GM23248 (cell line): ENCODE measurements around the gene SMG1. TPM values are rescaled to one million over a fixed set of nuclear protein-coding genes. Genes with fewer than 3 reads are reported as not detected.
A peak's percentile ranks its signal among the peaks of the same experiment; 100 is the strongest.
"Not testable (repeated sequence)": the region's sequence is repeated elsewhere in the genome, so short reads cannot be mapped to it uniquely, and the experiment has no call there.

Experiments used
- DNase-seq: peaks from one replicate; pipeline ENCODE4 v3.0.0-alpha.2; 2015
- H2AFZ ChIP-seq: fragments of 200-600 bp; sonication (generic); 2 replicates; pipeline ENCODE4 v1.6.1; 2016; ENCODE audit warnings: antibody characterized with exemption
- H3F3A ChIP-seq: fragments of 200-600 bp; sonication (generic); 2 replicates; pipeline ENCODE4 v1.6.1; 2016; ENCODE audit warnings: mild to moderate bottlenecking, antibody characterized with exemption, mixed run types; ENCODE audit not compliant: insufficient read depth
- H3K27ac ChIP-seq: fragments of 200-600 bp; sonication (generic); 2 replicates; pipeline ENCODE4 v1.5.1; 2016; ENCODE audit warnings: mild to moderate bottlenecking
- H3K27me3 ChIP-seq: fragments of 200-600 bp; sonication (generic); replicated peaks from 2 replicates; pipeline ENCODE4 v1.6.1; 2016; ENCODE audit warnings: mild to moderate bottlenecking; ENCODE audit not compliant: insufficient read depth
- H3K36me3 ChIP-seq: fragments of 200-600 bp; sonication (generic); 2 replicates; pipeline ENCODE4 v1.6.1; 2016; ENCODE audit warnings: low read depth, mild to moderate bottlenecking
- H3K4me1 ChIP-seq: fragments of 200-600 bp; sonication (generic); 2 replicates; pipeline ENCODE4 v1.6.1; 2016; ENCODE audit warnings: mild to moderate bottlenecking; ENCODE audit not compliant: insufficient read depth
- H3K4me2 ChIP-seq: fragments of 200-600 bp; sonication (generic); one replicate; pipeline ENCODE4 v1.6.1; 2016; ENCODE audit warnings: mild to moderate bottlenecking; ENCODE audit not compliant: unreplicated experiment
- H3K4me3 ChIP-seq: fragments of 200-600 bp; sonication (generic); 2 replicates; pipeline ENCODE4 v1.5.1; 2016; ENCODE audit warnings: mild to moderate bottlenecking
- H3K79me2 ChIP-seq: fragments of 200-600 bp; sonication (generic); 2 replicates; pipeline ENCODE4 v1.6.1; 2016; ENCODE audit warnings: mild to moderate bottlenecking; ENCODE audit not compliant: insufficient read depth
- H3K9ac ChIP-seq: fragments of 200-600 bp; sonication (generic); 2 replicates; pipeline ENCODE4 v1.6.1; 2016; ENCODE audit warnings: mild to moderate bottlenecking
- H3K9me2 ChIP-seq: fragments of 200-600 bp; sonication (generic); 2 replicates; pipeline ENCODE4 v1.6.1; 2016; ENCODE audit warnings: mixed run types, mild to moderate bottlenecking, moderate library complexity; ENCODE audit not compliant: insufficient read depth
- H3K9me3 ChIP-seq: fragments of 200-600 bp; sonication (generic); one replicate; pipeline ENCODE4 v1.6.1; 2017; ENCODE audit warnings: low read depth
- H4K20me1 ChIP-seq: fragments of 200-600 bp; sonication (generic); 2 replicates; pipeline ENCODE4 v1.6.0; 2016; ENCODE audit not compliant: insufficient read depth
- EZH2 ChIP-seq: fragments of 200-600 bp; sonication (generic); IDR thresholded peaks from 2 replicates; pipeline ENCODE4 v1.6.1; 2018; ENCODE audit warnings: antibody characterized with exemption, mild to moderate bottlenecking; ENCODE audit not compliant: insufficient read depth, poor library complexity, severe bottlenecking
- EZH2phosphoT487 ChIP-seq: fragments of 200-600 bp; sonication (generic); IDR thresholded peaks from 2 replicates; pipeline ENCODE4 v1.6.1; 2018; ENCODE audit warnings: antibody characterized with exemption, moderate library complexity, mild to moderate bottlenecking, low read depth; ENCODE audit not compliant: insufficient read depth
- WGBS, 2 experiments: methylation state at CpG; one replicate each; pipeline ENCODE4 v1.1.6; 2015 to 2017; ENCODE audit warnings: low lambda C conversion rate in 2 of 2, low coverage in 1 of 2; ENCODE audit errors: missing lambda C conversion rate in 2 of 2; 5-methylcytosine and 5-hydroxymethylcytosine counted together
- in situ Hi-C: fragments of 300-500 bp; cut with MboI; formaldehyde crosslinking; loops from 2 replicates; pipeline ENCODE4 v1.15.0; 2020
- polyA plus RNA-seq: library from polyadenylated mRNA; unstranded; fragments of >200 nt; fragmentation: Nextera tagmentation; extraction: Ambion mirVana; gene quantifications from 2 replicates; pipeline ENCODE4 v1.2.1, GENCODE V29; 2016
- total RNA-seq: library from RNA; depleted of rRNA; stranded (reverse); fragments of >200 nt; shearing (Covaris generic); gene quantifications from 2 replicates; pipeline ENCODE4 v1.2.3, GENCODE V29; 2014; rRNA removed

The SMG1 gene
- total RNA-seq (29.1 and 37.1 TPM in 2 replicates), polyA plus RNA-seq (8.4 and 9.3 TPM in 2 replicates)

DNA sequence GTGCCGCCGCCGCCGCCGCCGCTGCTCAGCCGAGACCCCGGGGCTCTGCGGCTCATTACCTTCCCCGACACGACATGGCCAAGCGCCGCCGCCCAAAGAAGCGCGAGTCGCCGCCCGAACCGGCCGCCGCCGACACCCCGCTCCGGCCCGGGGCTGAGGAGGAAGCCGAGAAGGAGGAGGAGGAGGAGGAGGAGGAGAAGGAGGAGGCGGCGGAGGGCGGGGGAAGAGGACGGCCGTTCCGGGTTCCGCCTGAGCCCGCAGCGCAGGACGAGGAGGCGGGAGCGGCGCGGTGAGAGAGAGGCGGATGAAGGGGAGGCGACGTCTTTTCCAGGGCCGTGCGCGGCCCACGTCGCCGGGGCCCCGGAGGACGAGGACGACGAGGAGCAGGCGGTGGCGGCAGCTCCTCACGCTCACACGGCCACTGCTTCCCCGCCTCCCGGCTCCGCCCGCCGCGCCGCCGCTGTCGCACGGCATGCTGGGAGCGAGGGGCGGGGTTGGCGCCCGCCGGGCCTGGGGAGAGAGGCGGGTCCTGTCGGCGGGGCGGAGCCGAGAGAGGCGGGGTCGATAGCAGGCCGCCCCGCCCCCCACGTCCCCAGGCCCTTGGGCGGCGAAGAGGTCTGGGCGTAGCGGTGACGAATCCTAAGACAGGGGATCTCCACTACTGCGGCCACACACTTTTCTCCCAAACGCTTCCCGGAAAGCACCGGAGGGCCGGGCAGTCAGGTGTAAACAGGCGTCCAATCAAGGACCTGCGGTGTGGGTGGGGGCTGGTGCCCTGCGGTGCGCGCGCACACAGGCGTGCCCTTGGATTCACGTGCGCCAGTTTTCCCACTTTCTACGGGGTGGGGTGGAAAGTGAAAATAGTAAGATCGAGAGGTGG is at the start of gene SMG1:
TSS of gene SMG1 (minus strand) at position 423 of the 880 bp plus-strand sequence. CDS start at position 56, 367 bp downstream.
- peak within 1 kb of the TSS; percentile 83 for H3K27ac ChIP-seq
- H4K20me1 ChIP-seq, H3K9me3 ChIP-seq, H3K36me3 ChIP-seq, H3K9me2 ChIP-seq, H3K27me3 ChIP-seq, in situ Hi-C loops, H3F3A ChIP-seq: not testable (repeated sequence)
- peaks cover 14% of the 10 kb centered on the region for H3K4me1 ChIP-seq
- peak within 1 kb of the TSS; percentile 93 for H2AFZ ChIP-seq
- 1% methylated on average over 45 to 99 of the region's 104 CpGs for WGBS, 2 experiments
- H3K4me2 ChIP-seq, result peak within 1 kb of the TSS; percentile 98
- H3K4me3 ChIP-seq, result peak within 1 kb of the TSS; percentile 95
- peaks cover 43% of the 10 kb centered on the region for H3K79me2 ChIP-seq
- peak within 1 kb of the TSS; percentile 91 for H3K9ac ChIP-seq
- DNase-seq, result peak; percentile 93

DNA sequence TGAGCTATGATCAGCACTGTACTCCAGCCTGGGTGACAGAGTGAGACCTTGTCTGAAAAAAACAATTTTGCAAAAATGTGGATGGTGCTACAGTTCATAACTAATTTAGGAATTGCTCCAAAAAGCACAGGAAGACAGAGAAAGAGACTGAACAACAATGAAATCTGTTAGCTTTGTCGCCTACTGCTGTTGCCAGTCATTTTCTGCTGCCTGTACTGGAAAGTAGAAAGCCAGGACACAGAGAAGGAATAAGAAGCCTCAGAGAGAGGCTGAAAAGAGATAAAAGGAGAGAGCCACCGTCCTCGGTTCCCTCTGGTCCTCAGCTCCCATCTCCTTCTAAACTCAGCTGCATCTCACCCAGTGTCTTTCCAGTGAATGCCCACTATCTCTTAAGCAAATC is 48.9 kb upstream of the SMG1 start:
- in situ Hi-C loops, result no loop called here
- Histone ChIP-seq H3K79me2 (no peaks in the 10 kb centered on the region), H2AFZ (no peak overlapping the region)

DNA sequence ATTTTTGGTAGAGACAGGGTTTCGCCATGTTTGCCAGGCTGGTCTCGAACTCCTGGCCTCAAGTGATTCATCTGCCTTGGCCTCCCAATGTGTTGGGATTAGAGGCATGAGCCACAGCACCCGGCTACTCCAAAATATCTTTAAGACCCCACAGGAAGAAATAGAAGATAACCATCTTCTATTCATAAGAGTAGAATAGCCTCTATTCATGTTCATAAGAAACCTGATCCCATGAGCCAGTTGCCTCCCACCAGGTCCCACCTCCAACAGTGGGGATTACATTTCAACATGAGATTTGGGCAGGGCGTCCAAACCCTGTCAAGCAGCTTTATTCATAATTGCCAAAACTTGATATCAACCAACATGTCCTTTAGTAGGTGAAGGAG is 43.6 kb upstream of the SMG1 start:
- Histone ChIP-seq H3K4me3 (no peak overlapping the region), H3K27ac (no peak overlapping the region), H3K27me3 (peaks cover 2% of the 10 kb centered on the region; the same call in 1 of the 2 replicates), H3K79me2 (no peaks in the 10 kb centered on the region), H2AFZ (no peak overlapping the region), H3K9ac (no peak overlapping the region), H3K36me3 (no peaks in the 10 kb centered on the region), H4K20me1 (no peaks in the 10 kb centered on the region), H3K4me1 (no peaks in the 10 kb centered on the region), H3K9me3 (no peaks in the 10 kb centered on the region), H3F3A (no peaks in the 10 kb centered on the region), H3K9me2 (no peaks in the 10 kb centered on the region), H3K4me2 (no peak overlapping the region)
- DNase-seq, result no peak
- in situ Hi-C loops, result no loop called here
- WGBS, 2 experiments, result 57 to 68% methylated on average over 4 of the region's 4 CpGs
- TF ChIP-seq EZH2phosphoT487 (no peak), EZH2 (no peak)

More for the DNA sequence above, 48.9 kb upstream of the SMG1 start:
- no peak overlapping the region for H3K4me2 ChIP-seq
- peaks cover 15% of the 10 kb centered on the region; the same call in 1 of the 2 replicates for H3K27me3 ChIP-seq
- no peak for DNase-seq
- no peaks in the 10 kb centered on the region for H3K9me2 ChIP-seq
- no peaks in the 10 kb centered on the region for H3K36me3 ChIP-seq
- TF ChIP-seq EZH2phosphoT487, result no peak
- TF ChIP-seq EZH2, result no peak
- H3K4me3 ChIP-seq, result no peak overlapping the region
- H3K27ac ChIP-seq, result no peak overlapping the region
- H3F3A ChIP-seq, result no peaks in the 10 kb centered on the region
- H4K20me1 ChIP-seq, result no peaks in the 10 kb centered on the region
- H3K4me1 ChIP-seq, result no peaks in the 10 kb centered on the region
- no peaks in the 10 kb centered on the region for H3K9me3 ChIP-seq
- no peak overlapping the region for H3K9ac ChIP-seq
- 56 to 59% methylated on average over 3 of the region's 3 CpGs for WGBS, 2 experiments

DNA sequence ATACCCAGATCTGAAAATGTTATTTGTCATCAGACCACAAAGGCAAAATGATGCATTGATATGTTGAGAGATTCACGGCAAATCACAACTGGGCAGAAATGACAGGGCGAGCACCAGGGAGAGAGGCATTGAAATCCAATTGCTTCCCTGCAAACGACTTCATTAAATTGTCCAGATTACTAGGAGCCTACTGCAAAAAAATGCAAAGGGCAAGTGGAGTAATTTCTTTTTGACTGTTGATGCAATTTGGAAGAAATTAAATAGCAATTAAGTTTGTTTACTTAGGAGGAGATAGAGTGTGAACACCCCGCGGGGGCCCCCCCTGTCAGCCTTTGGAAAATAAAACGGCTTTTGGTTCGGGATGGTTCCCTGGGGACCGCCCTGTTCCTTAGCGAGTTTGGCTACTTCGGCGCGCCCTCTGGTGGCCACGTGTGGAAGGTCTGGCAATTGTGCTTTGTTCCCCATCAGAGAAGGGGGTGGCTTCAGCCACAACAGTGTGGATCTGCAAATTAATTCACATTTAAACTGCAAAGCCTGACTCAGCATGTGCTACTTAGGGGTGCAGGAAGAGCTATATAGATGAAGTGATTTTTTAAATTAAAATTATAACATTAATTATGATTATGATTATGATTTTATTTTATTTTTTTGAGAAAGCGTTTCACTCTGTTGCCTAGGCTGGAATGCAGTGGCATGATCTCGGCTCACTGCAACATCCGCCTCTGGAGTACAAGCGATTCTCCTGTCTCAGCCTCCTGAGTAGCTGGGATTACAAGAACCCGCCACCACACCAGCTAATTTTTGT is 43.0 kb upstream of the SMG1 start:
- Histone ChIP-seq H3K9me2 (no peaks in the 10 kb centered on the region), H2AFZ (peak overlapping the region; percentile 69), H3K4me3 (peak overlapping the region; percentile 70), H3K4me2 (peak overlapping the region; percentile 84), H3K9ac (peak overlapping the region; percentile 13; the same call in 1 of the 2 replicates), H3K9me3 (no peaks in the 10 kb centered on the region), H3F3A (no peaks in the 10 kb centered on the region), H3K4me1 (no peaks in the 10 kb centered on the region), H3K79me2 (no peaks in the 10 kb centered on the region), H4K20me1 (no peaks in the 10 kb centered on the region), H3K36me3 (no peaks in the 10 kb centered on the region), H3K27me3 (no peaks in the 10 kb centered on the region), H3K27ac (no peak overlapping the region)
- 16 to 20% methylated on average over 18 of the region's 18 CpGs for WGBS, 2 experiments
- in situ Hi-C loops, result no loop called here
- peak; percentile 85 for DNase-seq
- TF ChIP-seq EZH2, result no peak
- no peak for TF ChIP-seq EZH2phosphoT487
